HG02840 (cell line): ENCODE measurements around the gene THOC6.

Source experiments
- ATAC-seq: cut with Tn5 transposase; IDR thresholded peaks from one replicate; pipeline ENCODE4 v1.9.1; 2021; ENCODE audit warnings: mild to moderate bottlenecking, moderate library complexity, moderate number of reproducible peaks; ENCODE audit not compliant: unreplicated experiment, low FRiP score

THOC6 gene

GRCh38 chr16:3027983-3028715 lies 4.3 kb downstream of the THOC6 start:
- no peak for ATAC-seq

- no peak for ATAC-seq
Measured at GRCh38 chr16:3028716-3029319, 5.0 kb downstream of the THOC6 start.

- ATAC-seq, result no peak
Measured at GRCh38 chr16:3029491-3030221, 5.8 kb downstream of the THOC6 start.

GRCh38 chr16:3030222-3031212 lies 6.7 kb downstream of the THOC6 start:
- ATAC-seq, result no peak

- ATAC-seq, result no peak
Measured at GRCh38 chr16:3032624-3033023, 8.8 kb downstream of the THOC6 start.

- ATAC-seq, result no peak
Measured at GRCh38 chr16:3035289-3035971, 11.6 kb downstream of the THOC6 start.

GRCh38 chr16:3035972-3036725 lies 12.3 kb downstream of the THOC6 start:
- ATAC-seq, result no peak

- no peak for ATAC-seq
Measured at GRCh38 chr16:3036726-3037315, 13.0 kb downstream of the THOC6 start, which contains the start of gene BICDL2. BICDL2 (minus strand) TSS chr16:3036944; CDS start chr16:3035496, 1,448 bp downstream.

- no peak for ATAC-seq
Measured at GRCh38 chr16:3038256-3038655, 14.4 kb downstream of the THOC6 start.

GRCh38 chr16:3038896-3039295 lies 15.1 kb downstream of the THOC6 start:
- ATAC-seq, result no peak

- no peak for ATAC-seq
Measured at GRCh38 chr16:3042376-3042775, 18.5 kb downstream of the THOC6 start.

GRCh38 chr16:3044708-3045107 lies 20.9 kb downstream of the THOC6 start:
- ATAC-seq, result no peak

- ATAC-seq, result no peak
Measured at GRCh38 chr16:3045758-3046640, 22.2 kb downstream of the THOC6 start, which contains the start of gene MMP25. MMP25 (plus strand) TSS chr16:3046561; CDS start chr16:3046918, 357 bp downstream.

- ATAC-seq, result no peak
Measured at GRCh38 chr16:3046641-3047386, 23.0 kb downstream of the THOC6 start.

GRCh38 chr16:3047387-3047720 lies 23.5 kb downstream of the THOC6 start:
- no peak for ATAC-seq

- ATAC-seq, result no peak
Measured at GRCh38 chr16:3049921-3050481, 26.2 kb downstream of the THOC6 start.

GRCh38 chr16:3050487-3050886 lies 26.7 kb downstream of the THOC6 start:
- ATAC-seq, result no peak
